Lower lobe of right lung (tissue), 2 donors: ENCODE data around the gene EIF2AK2. TPM values are rescaled to one million over a fixed set of nuclear protein-coding genes. Genes with fewer than 3 reads are reported as not detected.

Experiments used
- ATAC-seq, 2 donors: fragments of 200-7000 bp; cut with Tn5 transposase; one replicate each; pipeline ENCODE4 v1.9.1; 2020 to 2022; ENCODE audit warnings: mild to moderate bottlenecking in 2 of 2, moderate library complexity in 2 of 2
- DNase-seq: peaks from one replicate; pipeline ENCODE4 v3.0.0-alpha.2; 2020
- H3K27ac ChIP-seq: fragments of 200-600 bp; one replicate; pipeline ENCODE4 v1.8.0; 2022
- H3K27me3 ChIP-seq: fragments of 200-600 bp; one replicate; pipeline ENCODE4 v1.8.0; 2022; ENCODE audit warnings: low read depth
- H3K36me3 ChIP-seq: fragments of 200-600 bp; one replicate; pipeline ENCODE4 v1.8.0; 2022; ENCODE audit warnings: mild to moderate bottlenecking
- H3K4me1 ChIP-seq: fragments of 200-600 bp; one replicate; pipeline ENCODE4 v1.8.0; 2022
- H3K4me3 ChIP-seq: fragments of 200-600 bp; one replicate; pipeline ENCODE4 v1.8.0; 2022; ENCODE audit warnings: mild to moderate bottlenecking
- H3K9me3 ChIP-seq: fragments of 200-600 bp; one replicate; pipeline ENCODE4 v1.8.0; 2022
- CTCF ChIP-seq: fragments of 200-600 bp; IDR thresholded peaks from one replicate; pipeline ENCODE4 v1.8.0; 2022; ENCODE audit warnings: antibody characterized with exemption, mild to moderate bottlenecking
- intact Hi-C: fragments of 100-400 bp; cut with DNase I; formaldehyde crosslinking; loops from one replicate; pipeline ENCODE4 v1.11.0; 2022
- total RNA-seq: library from RNA; stranded (reverse); fragmentation: NEBNext Ultra II Directional; extraction: Animal tissue kit (Norgen Biotek cat#: 25700); gene quantifications from one replicate; pipeline ENCODE4 v1.2.1, GENCODE V29; 2021
- donor health status: DM: no; HTN: yes; CAD: no; lungs with severe emphysema.

EIF2AK2 gene
- total RNA-seq, 1 donor from 2014 or later, result 69.2 TPM

GRCh38 chr2:37132914-37133313 lies 23.9 kb downstream of the EIF2AK2 start:
- Histone ChIP-seq H3K36me3 (peaks cover 98% of the 10 kb centered on the region), H3K27me3 (no peaks in the 10 kb centered on the region), H3K4me1 (no peaks in the 10 kb centered on the region), H3K9me3 (no peaks in the 10 kb centered on the region), H3K27ac (no peak overlapping the region), H3K4me3 (no peak overlapping the region)
- ATAC-seq, result no peak
- no peak for TF ChIP-seq CTCF
- intact Hi-C loops, result no loop called here
- DNase-seq, result no peak

DNA sequence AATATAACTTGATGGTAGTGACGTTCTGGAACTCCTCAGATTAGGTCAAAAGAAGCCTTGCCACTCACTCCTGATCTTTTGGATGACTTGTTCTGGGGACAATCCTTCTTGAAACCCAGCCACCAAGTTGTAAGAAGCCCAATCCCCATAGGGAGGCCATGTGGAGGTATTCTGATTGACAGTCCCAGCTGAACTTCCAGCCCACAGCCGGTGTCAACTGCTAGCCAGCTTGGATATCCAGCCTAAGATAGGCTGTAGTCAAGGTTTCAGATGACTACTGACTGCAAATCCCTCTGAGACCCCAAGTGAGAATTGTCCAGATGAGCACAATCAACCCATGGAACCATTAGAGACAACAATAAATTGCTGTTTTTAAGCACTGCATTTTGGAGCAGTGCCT lies 31.4 kb downstream of the EIF2AK2 start:
- intact Hi-C loops, result no loop called here
- no peak overlapping the region for H3K27ac ChIP-seq
- H3K4me3 ChIP-seq, result no peak overlapping the region
- H3K27me3 ChIP-seq, result no peaks in the 10 kb centered on the region
- peaks cover 91% of the 10 kb centered on the region for H3K36me3 ChIP-seq
- no peak for ATAC-seq
- no peaks in the 10 kb centered on the region for H3K9me3 ChIP-seq
- TF ChIP-seq CTCF, result no peak
- H3K4me1 ChIP-seq, result no peaks in the 10 kb centered on the region
- DNase-seq, result no peak

GRCh38 chr2:37119157-37119556 lies 37.6 kb downstream of the EIF2AK2 start:
- Histone ChIP-seq H3K36me3 (peaks cover 94% of the 10 kb centered on the region), H3K4me3 (no peak overlapping the region), H3K4me1 (no peaks in the 10 kb centered on the region), H3K27me3 (no peaks in the 10 kb centered on the region), H3K9me3 (no peaks in the 10 kb centered on the region), H3K27ac (no peak overlapping the region)
- intact Hi-C loops, result no loop called here
- no peak for DNase-seq
- no peak for ATAC-seq
- TF ChIP-seq CTCF, result no peak

- Histone ChIP-seq H3K4me3 (no peak overlapping the region), H3K9me3 (no peaks in the 10 kb centered on the region), H3K4me1 (no peaks in the 10 kb centered on the region), H3K27me3 (no peaks in the 10 kb centered on the region), H3K27ac (no peak overlapping the region), H3K36me3 (peaks cover 97% of the 10 kb centered on the region)
- DNase-seq (no peak), ATAC-seq (no peak)
- no peak for TF ChIP-seq CTCF
- intact Hi-C loops, result no loop called here
Measured at GRCh38 chr2:37117566-37117965, 39.2 kb downstream of the EIF2AK2 start.

DNA sequence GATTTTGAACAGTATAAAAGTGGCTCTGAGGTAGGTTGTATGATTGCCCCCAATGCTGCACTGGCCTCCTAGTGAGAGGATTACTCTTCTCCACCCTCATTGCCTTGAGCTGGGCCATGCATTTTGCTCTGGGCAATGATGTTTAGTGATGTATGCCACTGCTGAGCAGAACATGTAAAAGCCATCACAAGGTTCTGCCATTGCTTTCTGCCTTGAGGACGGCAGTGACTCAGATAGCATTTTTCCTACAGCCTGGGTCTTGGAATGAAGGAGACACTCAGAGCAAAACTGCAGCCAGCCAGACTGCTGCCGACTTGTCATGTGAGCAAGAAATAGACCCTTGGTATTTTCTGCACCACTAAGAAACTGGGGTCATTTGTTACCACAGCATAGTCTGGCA lies 44.8 kb downstream of the EIF2AK2 start:
- ATAC-seq (no peak), DNase-seq (no peak)
- H3K9me3 ChIP-seq, result no peaks in the 10 kb centered on the region
- intact Hi-C loops, result no loop called here
- no peaks in the 10 kb centered on the region for H3K27me3 ChIP-seq
- TF ChIP-seq CTCF, result no peak
- peaks cover 99% of the 10 kb centered on the region for H3K36me3 ChIP-seq
- H3K4me3 ChIP-seq, result no peak overlapping the region
- no peak overlapping the region for H3K27ac ChIP-seq
- H3K4me1 ChIP-seq, result no peaks in the 10 kb centered on the region
